CMK (cell line): ENCODE measurements around the gene PRXL2B.

ENCODE experiments used
- DNase-seq: peaks from one replicate; pipeline ENCODE4 v3.0.0-alpha.2; 2010; ENCODE audit warnings: low read depth

Gene PRXL2B

DNA sequence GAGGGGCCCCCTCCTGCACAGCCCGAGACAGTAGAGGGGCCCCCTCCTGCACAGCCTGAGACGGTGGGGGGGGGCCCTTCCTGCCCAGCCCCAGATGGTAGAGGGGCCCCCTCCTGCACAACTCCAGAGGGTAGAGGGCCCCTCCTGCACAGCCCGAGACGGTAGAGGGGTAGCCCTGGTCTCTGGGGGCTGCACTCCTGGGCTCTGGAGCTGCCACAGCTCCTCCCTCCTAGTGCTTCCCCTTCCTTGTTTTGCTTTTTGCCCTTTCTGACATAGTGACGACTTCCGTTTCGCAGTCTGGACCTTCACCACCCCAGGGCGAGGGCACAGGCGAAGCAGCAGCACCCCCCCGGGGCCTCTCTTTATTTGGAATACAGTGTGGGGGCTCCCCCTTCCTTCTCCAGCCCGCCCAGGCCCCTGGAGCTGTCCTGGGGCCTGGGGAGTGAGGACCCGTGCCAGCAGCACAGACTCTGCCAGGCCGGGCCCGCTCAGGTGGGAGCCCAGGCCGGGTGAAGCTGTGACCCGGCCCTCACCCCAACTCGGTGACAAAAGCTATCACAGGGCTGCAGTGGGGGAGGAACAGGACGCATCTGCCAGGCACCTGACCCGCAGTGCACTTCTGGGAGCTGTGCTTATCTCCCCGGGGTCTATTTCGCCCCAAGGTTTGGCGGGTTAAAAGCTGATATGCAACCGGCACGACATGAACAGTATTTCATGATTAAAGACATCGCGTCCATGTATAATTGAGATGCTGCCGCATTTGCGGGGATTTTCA is 1.1 kb upstream of the PRXL2B start:
- peak; percentile 89 for DNase-seq

GRCh38 chr1:2587071-2587859 is 688 bp downstream of the PRXL2B start:
- no peak for DNase-seq

GRCh38 chr1:2587860-2588571 is 1.4 kb downstream of the PRXL2B start:
- DNase-seq, result no peak

- DNase-seq, result no peak
Observed at GRCh38 chr1:2588661-2589430, 2.3 kb downstream of the PRXL2B start.

GRCh38 chr1:2589431-2590232 is 3.1 kb downstream of the PRXL2B start:
- DNase-seq, result no peak

DNA sequence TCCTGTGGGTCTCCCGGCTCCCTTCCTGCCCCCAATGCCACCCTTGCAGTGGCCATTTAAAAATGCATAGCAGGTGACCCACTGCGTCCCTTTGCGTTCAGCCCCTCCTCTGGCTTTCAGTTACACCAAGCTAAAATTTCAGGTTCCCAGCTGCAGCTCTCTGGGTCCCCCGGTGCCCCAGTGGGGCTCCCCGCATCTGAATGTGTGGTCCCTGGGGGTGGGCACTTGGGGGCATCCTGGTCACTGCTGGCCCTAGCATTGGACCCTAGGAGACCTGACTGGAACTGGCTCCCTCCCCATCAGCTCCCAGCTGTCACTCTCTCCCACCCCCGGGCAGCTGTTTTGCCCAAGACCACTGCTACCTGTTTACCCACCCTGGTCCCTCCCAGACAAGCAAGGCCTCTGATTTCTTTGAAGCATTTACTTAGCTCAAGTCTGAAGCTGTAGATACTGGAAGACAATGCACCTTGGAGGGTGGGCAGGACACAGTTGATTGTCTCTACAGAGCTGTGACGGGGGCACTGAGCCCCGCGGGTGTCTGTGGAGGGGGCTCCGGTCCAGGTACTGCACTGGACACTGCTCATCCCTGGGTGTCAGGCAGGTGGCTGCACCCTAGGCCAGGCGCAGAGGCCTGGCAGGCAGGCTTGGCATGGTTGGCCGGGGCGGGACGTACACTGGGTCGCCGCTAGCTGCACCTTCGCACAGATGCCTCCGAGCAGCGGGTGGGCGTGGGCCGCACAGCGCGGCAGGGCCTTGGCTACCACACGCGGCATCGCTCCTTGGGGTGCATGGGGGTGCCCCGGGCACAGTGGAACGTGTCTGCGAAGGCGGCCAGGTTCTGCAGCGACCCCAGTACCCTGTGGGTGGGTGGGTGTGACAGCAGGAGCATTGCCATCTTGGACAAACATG is 3.9 kb downstream of the PRXL2B start:
- DNase-seq, result no peak

DNA sequence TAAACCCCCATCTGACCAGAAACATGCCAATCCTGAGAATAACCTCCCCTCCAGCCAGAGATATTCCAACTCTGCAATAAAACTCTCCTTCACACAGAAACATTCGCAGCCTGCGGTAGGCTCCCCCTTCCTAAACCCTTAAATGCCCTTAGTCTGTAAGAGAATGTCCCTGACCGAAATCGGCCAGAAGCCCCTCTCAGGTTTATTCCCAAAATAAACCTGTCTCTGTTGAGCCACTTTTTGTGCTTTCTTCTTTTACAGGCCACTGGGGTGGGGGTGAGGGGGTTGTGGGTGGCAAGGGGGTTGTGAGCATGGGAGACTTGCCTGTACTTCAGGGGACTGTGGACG is 4.6 kb downstream of the PRXL2B start:
- no peak for DNase-seq

DNA sequence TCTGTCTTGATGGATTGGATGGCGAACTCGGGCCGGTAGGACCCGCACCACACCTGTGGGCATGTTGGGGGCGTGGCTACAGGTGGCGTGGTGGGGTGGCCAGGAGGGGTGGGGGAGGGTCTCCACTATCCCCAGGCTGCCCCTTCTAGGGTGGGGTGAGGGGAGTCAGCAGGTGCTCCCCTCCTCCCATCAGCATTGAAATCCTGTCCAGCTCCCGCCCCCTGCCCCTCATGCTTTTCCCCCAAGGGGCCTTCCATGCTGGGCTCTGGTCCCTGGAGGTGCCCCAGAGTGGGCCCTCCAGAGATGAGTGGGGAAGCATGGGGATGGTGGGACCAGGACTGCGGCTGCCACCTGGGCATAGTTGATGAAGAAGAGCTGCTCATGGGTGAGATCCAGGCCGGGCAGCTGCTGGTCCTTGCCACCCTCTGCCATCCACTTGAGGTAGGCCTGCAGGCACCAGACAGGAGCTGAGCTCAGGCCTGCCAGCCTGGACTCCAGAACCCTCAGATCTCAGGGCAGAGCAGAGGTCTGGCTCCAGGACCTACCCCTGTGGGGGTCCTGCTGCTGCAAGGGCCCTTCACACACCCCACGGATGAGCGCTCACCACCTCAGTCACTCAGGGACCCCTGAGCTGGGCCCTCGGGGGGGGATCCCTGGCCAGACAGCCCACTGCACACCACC is 5.1 kb downstream of the PRXL2B start:
- no peak for DNase-seq

DNA sequence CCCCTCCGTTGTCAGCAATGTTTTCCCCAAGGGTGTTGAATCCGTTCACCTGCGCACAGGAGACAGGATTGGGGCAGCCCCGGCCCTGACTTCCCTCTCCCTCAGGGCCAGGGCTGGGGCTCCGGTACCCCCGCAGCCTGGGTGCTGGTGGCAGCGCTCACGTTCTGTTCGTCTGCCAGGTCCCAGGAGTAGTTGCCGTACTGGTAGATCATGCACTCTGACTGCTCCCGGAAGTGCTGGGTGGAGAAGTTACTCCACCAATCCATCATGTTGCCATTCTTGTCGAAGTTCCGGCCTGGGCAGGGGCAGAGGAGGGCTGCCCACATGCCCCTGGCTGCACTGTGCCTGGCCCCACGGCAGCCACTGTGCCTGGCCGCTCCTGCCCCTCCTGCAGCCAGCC is 6.1 kb downstream of the PRXL2B start:
- no peak for DNase-seq

DNA sequence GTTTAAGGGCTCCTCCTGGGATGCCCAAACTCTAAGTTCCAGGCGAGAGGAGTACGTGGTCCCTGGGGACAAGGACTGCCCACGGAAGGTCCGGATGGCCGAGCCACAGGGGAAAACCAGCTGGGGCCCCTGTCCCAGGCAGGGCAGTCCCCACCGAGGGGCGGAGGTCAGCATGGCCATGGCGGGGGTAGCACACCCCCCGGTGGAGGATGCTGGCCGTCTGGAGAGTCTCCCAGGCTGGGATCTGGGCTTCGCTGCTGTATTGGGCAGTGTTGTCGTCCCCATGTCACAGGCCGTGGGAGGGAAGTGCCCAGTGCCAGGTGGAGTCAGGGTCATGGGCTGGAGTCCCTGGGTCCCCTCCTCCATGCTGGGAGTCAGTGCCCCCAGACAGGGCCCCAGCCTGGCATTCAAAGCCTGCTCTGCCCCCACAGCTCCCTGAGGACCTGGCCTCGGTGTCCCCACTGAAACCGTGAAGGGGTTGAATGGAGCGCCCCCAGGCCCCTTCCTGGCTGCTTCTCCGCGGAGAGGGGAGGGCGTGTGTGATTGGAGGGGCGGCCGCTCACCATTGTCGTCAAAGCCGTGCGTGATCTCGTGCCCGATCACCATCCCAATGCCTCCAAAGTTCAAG is 6.8 kb downstream of the PRXL2B start:
- DNase-seq, result no peak

DNA sequence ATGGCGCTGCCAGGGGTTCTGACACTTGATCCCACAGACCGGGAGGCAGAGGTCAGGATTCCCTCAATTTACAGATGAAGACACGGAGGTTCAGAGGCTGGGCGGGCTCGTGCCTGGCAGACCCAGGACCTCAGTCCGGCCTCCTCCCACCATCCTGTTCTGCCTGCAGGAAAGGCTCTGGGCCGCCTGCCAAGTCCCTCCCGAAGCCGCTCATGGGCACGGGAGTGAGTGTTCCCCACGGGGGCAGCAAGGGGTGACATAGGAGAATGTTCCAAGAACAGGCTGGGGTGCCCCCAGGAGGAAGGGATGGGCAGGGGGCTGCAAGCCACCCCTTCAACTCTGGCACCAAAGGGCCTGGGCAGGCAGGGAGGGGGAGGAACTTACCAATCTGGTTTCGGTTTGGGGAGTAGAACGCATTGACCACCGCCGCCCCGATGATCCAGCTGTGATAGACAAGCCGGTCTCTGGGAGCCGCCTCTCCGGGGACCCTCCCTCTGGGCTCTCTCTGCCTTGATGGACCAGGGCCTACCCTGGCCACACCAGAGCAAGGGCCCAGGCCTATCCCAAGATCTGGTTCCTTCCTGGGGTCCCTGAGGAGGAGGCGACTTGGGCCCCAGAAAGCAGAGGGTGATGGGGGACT is 7.5 kb downstream of the PRXL2B start:
- DNase-seq, result no peak

DNA sequence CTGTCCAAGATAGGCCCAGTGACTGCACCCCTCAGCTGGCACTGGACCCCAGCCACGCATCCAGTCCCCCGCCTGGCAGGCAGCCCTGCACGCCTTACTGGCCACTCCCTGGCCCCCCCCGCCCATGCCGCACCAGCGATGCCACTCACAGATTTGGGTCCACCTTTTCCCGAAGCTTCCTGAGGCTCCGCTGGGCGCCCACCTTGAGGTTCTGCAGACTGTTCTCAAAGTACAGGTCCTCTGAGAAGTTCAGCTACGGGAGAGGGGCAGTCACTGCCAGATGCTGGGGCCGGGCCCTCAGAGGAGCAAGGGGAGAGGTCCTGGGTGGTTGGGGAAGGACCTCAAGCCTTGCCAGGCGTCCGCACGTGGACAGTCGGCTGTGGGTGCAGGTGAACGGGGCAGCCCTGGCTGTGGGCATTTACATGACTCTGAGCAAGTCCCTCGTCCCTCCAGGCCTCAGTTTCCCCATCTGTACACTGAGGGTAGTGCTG is 8.1 kb downstream of the PRXL2B start:
- no peak for DNase-seq

DNA sequence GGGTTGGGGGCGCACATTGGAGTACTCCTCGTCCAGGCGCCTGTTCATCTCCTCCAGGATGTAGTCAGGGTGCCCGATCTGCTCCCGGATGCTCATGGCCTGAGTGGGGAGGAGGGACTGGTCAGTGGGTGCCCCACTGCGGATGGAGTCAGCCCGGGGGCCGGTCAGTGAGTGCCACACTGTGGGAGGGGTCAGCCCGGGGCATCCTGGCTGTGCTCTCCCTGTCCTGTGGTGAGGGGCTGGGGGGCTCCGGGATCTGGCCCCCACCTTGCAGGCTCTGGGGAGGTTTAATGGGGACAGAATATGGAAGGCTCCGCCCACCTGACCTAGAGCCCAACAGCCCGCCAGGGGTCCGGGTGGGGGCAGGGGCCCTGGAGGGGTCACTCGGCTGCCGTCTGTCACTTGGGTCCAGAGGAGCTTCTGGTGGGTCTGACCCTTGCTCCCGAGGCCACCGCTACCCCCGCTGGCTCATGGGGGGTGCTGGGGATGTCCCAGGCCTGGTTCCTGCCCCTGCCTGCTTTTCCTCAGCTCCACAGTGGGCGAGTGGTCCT is 8.8 kb downstream of the PRXL2B start:
- no peak for DNase-seq

DNA sequence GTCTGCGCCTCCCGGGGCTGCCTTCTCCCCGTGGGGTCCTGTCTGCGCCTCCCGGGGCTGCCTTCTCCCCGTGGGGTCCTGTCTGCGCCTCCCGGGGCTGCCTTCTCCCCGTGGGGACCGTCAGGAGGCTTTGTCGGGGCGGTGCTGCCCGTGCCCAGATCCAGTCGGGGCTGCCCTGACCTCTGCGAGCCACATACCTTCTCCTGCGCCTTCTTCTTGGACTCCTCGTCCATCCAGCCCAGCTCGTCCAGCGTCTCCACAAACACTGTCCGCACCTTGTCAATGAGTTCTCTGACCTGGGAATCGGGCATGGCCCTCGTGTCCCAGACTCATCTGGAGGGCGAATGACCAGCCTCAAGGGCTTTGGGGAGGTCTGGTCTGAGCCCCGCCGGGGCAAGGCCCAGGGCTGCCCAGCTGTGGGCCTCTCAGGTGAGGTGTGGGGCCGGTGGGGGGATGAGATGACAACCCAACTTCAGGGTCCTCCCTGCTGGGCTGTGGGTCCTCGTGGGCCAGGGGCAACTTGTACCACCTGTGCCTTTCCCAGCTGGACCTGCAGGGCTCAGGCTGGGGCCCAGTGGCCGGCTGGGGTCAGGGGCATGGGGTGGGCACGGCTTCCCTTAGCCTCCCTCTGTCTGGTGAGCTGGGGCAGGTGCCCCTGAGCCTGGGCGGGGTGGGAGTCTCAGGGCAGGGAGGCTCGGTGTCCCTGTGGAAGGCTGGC is 9.4 kb downstream of the PRXL2B start:
- no peak for DNase-seq

DNA sequence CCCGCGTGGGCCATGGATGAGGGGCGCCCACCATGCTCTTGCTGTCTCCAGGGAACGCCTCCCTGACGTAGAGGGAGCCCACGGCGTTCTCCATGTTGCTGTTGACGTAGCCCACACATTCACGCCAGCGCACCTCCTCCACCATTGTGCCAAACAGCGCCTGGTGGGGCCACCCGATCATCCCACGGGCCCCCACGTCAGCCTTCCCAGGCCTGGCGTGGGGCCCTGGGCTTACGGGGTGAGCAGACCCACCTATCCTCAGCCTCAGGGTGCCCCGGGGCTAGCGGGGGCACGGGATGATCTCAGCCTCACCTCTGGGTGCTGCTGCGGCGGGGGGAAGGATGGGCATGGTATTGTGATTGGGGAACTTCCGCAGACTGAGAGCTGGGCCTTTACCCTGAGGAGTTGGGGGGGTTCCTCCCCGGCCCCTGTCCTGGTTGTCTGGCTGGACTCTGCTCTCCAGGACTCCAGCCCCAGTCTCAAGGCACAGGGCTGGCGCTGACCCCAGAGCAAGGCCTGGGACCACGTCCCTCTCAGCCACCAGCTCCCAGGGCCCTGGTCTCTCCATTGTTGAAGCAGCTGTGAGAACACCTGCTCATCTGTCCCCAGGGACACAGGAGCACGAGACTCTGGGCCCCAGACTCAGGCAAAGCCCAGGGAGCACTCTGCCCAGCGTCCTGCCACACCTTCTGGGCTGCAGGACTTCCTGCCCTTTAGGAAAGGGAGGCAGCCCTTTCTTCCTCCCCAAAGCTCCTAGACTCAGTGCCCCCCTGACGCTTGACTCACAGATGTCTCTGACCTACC is 10.2 kb downstream of the PRXL2B start:
- no peak for DNase-seq

DNA sequence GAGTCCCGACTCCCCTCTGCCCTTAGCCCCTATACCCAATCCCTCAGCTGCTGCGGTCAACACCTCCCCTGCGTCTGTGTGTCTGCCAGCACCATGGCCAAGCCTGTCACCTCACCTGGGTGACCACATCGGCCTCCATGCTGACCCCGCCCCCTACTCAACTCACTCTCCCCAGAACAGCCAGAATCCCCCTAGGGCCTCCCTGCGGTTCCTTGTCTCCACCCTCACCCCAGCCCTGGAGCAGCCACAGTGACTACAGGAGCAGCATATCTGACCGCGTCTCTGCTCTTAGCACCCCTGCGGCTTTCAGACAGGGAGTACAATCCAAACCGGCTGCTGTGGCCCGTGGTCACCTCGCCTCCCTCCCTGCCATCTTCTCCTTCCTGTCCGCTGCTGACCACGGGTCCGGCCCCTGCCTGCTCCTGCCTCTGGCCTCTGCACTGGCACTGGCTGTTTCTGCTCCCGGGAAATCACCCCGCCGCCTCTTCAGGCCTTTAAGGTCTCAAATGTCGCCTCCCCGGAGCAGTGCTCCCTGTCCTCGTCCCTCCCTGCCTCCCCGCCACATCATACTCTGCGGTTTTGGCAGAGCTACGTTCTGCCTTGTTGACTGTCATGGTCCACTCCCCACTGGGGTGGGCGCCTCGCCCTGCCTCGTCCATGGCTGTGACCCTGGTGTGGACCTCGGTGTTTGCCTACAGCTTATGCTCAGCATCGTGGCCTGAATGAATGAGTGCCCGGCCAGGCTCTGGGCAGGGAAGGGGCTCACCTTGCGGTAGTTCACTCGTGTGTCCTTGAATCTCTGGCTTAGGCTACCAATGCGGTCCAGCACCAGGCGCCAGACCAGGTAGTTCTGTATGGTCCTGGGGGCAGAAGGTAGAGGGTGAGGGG is 11.1 kb downstream of the PRXL2B start:
- DNase-seq, result peak; percentile 92
